OCI-LY7 (cell line): ENCODE data around the gene SPINK4. TPM values are rescaled to one million over a fixed set of nuclear protein-coding genes. Genes with fewer than 3 reads are reported as not detected.

ENCODE experiments used
- BruUV-seq: library from RNA; stranded (reverse); fragments of 400-500 nt; replicated peaks from 2 replicates; lab custom pipeline; 2021; lab: Mats Ljungman, UMichigan
- CTCF ChIA-PET: fragments of 300-600 bp; sonication (Branson Sonifier 250); formaldehyde crosslinking; loops from one replicate; lab custom pipeline; 2022; ENCODE audit warnings: antibody characterized with exemption; ENCODE audit not compliant: unreplicated experiment; lab: Charles Lee
- POLR2A ChIA-PET: fragments of 300-600 bp; sonication (Branson Sonifier 250); formaldehyde crosslinking; loops from one replicate; lab custom pipeline; 2022; ENCODE audit warnings: antibody characterized with exemption; lab: Charles Lee
- DNase-seq: peaks from one replicate; pipeline ENCODE4 v3.0.0-alpha.2; 2015; ENCODE audit warnings: low spot score
- H2AFZ ChIP-seq: fragments of 200-600 bp; sonication (generic), shearing (Covaris generic); 2 replicates; pipeline ENCODE4 v1.6.1; 2014; ENCODE audit warnings: mild to moderate bottlenecking, antibody characterized with exemption, low read length, moderate library complexity
- H3K27ac ChIP-seq: fragments of 200-600 bp; sonication (generic); 2 replicates; pipeline ENCODE4 v1.5.1; 2014; ENCODE audit warnings: mixed run types, low read depth, mild to moderate bottlenecking, moderate library complexity, low read length, inconsistent platforms; ENCODE audit not compliant: poor library complexity, severe bottlenecking
- H3K36me3 ChIP-seq: fragments of 200-600 bp; sonication (generic); 2 replicates; pipeline ENCODE4 v1.6.1; 2014; ENCODE audit warnings: mild to moderate bottlenecking, antibody characterized with exemption, low read length, moderate library complexity, mixed read lengths; ENCODE audit not compliant: insufficient read depth
- H3K4me1 ChIP-seq: fragments of 200-600 bp; sonication (generic); 2 replicates; pipeline ENCODE4 v1.5.1; 2014; ENCODE audit warnings: mild to moderate bottlenecking, low read length; ENCODE audit not compliant: insufficient read depth, poor library complexity, severe bottlenecking
- H3K4me2 ChIP-seq: fragments of 200-600 bp; sonication (generic); 2 replicates; pipeline ENCODE4 v1.6.1; 2014; ENCODE audit warnings: mild to moderate bottlenecking, low read length
- H3K4me3 ChIP-seq: fragments of 200-600 bp; sonication (generic); 2 replicates; pipeline ENCODE4 v1.5.1; 2014; ENCODE audit warnings: mild to moderate bottlenecking, low read depth, low read length; ENCODE audit not compliant: poor library complexity, severe bottlenecking
- H3K79me2 ChIP-seq: fragments of 200-600 bp; sonication (generic); 2 replicates; pipeline ENCODE4 v1.6.1; 2016; ENCODE audit warnings: low read depth, mild to moderate bottlenecking, low read length, moderate library complexity, mixed read lengths; ENCODE audit not compliant: insufficient read depth
- H3K9me2 ChIP-seq: fragments of 200-600 bp; sonication (generic); 2 replicates; pipeline ENCODE4 v1.6.1; 2016; ENCODE audit warnings: mild to moderate bottlenecking, low read length, mixed read lengths; ENCODE audit not compliant: insufficient read depth
- H3K9me3 ChIP-seq: fragments of 200-600 bp; sonication (generic); 2 replicates; pipeline ENCODE4 v1.6.1; 2014; ENCODE audit warnings: mild to moderate bottlenecking, mixed run types, low read length, mixed read lengths
- H4K20me1 ChIP-seq: fragments of 200-600 bp; sonication (generic); 2 replicates; pipeline ENCODE4 v1.6.1; 2014; ENCODE audit warnings: mild to moderate bottlenecking, antibody characterized with exemption, low read length, moderate library complexity, mixed read lengths; ENCODE audit not compliant: insufficient read depth
- CTCF ChIP-seq: fragments of 200-600 bp; sonication (generic); conservative IDR thresholded peaks from 2 replicates; pipeline ENCODE4 v1.5.1; 2014; ENCODE audit warnings: mild to moderate bottlenecking, antibody characterized with exemption, low read length, moderate library complexity, mixed read lengths
- EZH2phosphoT487 ChIP-seq: fragments of 200-600 bp; sonication (generic); IDR thresholded peaks from 2 replicates; pipeline ENCODE4 v1.6.1; 2018; ENCODE audit warnings: low read depth, borderline replicate concordance, mild to moderate bottlenecking, mixed run types, antibody characterized with exemption, low read length, moderate library complexity, mixed read lengths
- intact Hi-C: fragments of 100-400 bp; cut with micrococcal nuclease; formaldehyde crosslinking; loops from one replicate; pipeline ENCODE4 v1.10.0; 2022; ENCODE audit not compliant: unreplicated experiment
- total RNA-seq, 2 experiments: library from RNA; depleted of rRNA in 1 of 2; stranded (reverse); fragments of >200 nt in 1 of 2; shearing (Covaris generic) in 1 of 2; gene quantifications; 2 replicates each; pipeline ENCODE4 v1.2.3, GENCODE V29; 2014 to 2022

The SPINK4 gene
- total RNA-seq, 2 experiments from 2014 or later = not detected

- Histone ChIP-seq H3K4me1 (no peaks in the 10 kb centered on the region), H3K9me2 (no peaks in the 10 kb centered on the region), H4K20me1 (no peaks in the 10 kb centered on the region), H3K4me3 (no peak overlapping the region), H3K9me3 (no peaks in the 10 kb centered on the region), H3K27ac (no peak overlapping the region), H3K4me2 (no peak overlapping the region), H3K79me2 (no peaks in the 10 kb centered on the region), H2AFZ (no peak overlapping the region), H3K36me3 (no peaks in the 10 kb centered on the region)
- CTCF ChIA-PET = no interaction called here
- DNase-seq = no peak
- BruUV-seq = no TSS peak
- intact Hi-C loops = no loop called here
- peak; percentile 49 for TF ChIP-seq CTCF
- no peak for TF ChIP-seq EZH2phosphoT487
- POLR2A ChIA-PET = interaction anchor here (0.7 to 1.4 kb wide), 4 partner anchors 8 to 27 kb away, joined by 3 to 4 read pairs (median 4); no protein-coding TSS in a partner anchor
Measured at GRCh38 chr9:33211695-33212393, 28.1 kb upstream of the SPINK4 start.

- ChIA-PET POLR2A (interaction anchor here (0.8 to 1.4 kb wide), 4 partner anchors 18 to 26 kb away, joined by 3 to 5 read pairs (median 4); no protein-coding TSS in a partner anchor), CTCF (no interaction called here)
- peak overlapping the region; percentile 80 for H2AFZ ChIP-seq
- peak overlapping the region; percentile 68 for H3K4me2 ChIP-seq
- peaks cover 52% of the 10 kb centered on the region for H3K4me1 ChIP-seq
- no TSS peak for BruUV-seq
- H3K4me3 ChIP-seq = peak overlapping the region; percentile 45
- intact Hi-C loops = loop anchor here (5.0 to 10.0 kb wide), 2 partner anchors 194 to 636 kb away; partner anchors contain the start of gene DNAJA1
- peak; percentile 65 for DNase-seq
- H3K9me3 ChIP-seq = no peaks in the 10 kb centered on the region
- H3K27ac ChIP-seq = peak overlapping the region; percentile 69
- TF ChIP-seq CTCF = no peak
- TF ChIP-seq EZH2phosphoT487 = no peak
- H3K9me2 ChIP-seq = no peaks in the 10 kb centered on the region
- no peaks in the 10 kb centered on the region for H4K20me1 ChIP-seq
- no peaks in the 10 kb centered on the region for H3K79me2 ChIP-seq
- H3K36me3 ChIP-seq = no peaks in the 10 kb centered on the region
Measured at GRCh38 chr9:33220681-33221567, 19.0 kb upstream of the SPINK4 start.
